Psoas muscle (tissue), 8 donors: ENCODE measurements around the gene GBP4. TPM values are rescaled to one million over a fixed set of nuclear protein-coding genes. Genes with fewer than 3 reads are reported as not detected.

Experiments used
- ATAC-seq, 4 donors: fragments of 200-7000 bp; cut with Tn5 transposase; one replicate each; pipeline ENCODE4 v1.9.1; 2020; ENCODE audit warnings: moderate library complexity in 3 of 4, mild to moderate bottlenecking in 2 of 4
- DNase-seq, 2 donors: peaks; one replicate each; pipeline ENCODE4 v3.0.0-alpha.2; 2020
- H3K27ac ChIP-seq: fragments of 200-600 bp; one replicate; pipeline ENCODE4 v1.8.0; 2022
- H3K27me3 ChIP-seq, 3 donors: fragments of 200-600 bp in 1 of 3; one replicate each; pipeline versions ENCODE4 v1.6.1 to v1.8.0; 2013 to 2022; ENCODE audit warnings: low read length in 2 of 3, mild to moderate bottlenecking in 2 of 3, moderate library complexity in 1 of 3; ENCODE audit not compliant: insufficient read depth in 3 of 3
- H3K36me3 ChIP-seq, 2 donors: fragments of 200-600 bp in 1 of 2; one replicate each; pipeline versions ENCODE4 v1.6.1 to v1.8.0; 2013 to 2022; ENCODE audit warnings: low read depth in 1 of 2, mild to moderate bottlenecking in 1 of 2, moderate library complexity in 1 of 2; ENCODE audit not compliant: insufficient read depth in 1 of 2
- H3K4me1 ChIP-seq: fragments of 200-600 bp; one replicate; pipeline ENCODE4 v1.8.0; 2022
- H3K4me3 ChIP-seq: fragments of 200-600 bp; one replicate; pipeline ENCODE4 v1.8.0; 2022; ENCODE audit warnings: mild to moderate bottlenecking
- H3K9me3 ChIP-seq: fragments of 200-600 bp; one replicate; pipeline ENCODE4 v1.8.0; 2022
- CTCF ChIP-seq: fragments of 200-600 bp; IDR thresholded peaks from one replicate; pipeline ENCODE4 v1.8.0; 2022; ENCODE audit warnings: antibody characterized with exemption
- WGBS, 3 donors: extraction: QIAGEN DNeasy Blood & Tissue Kit; methylation state at CpG; one replicate each; pipeline versions ENCODE4 v1.1.6 to v1.1.7; 2013; 5-methylcytosine and 5-hydroxymethylcytosine counted together
- intact Hi-C, 2 donors: fragments of 100-400 bp; cut with DNase I; formaldehyde crosslinking; loops; one replicate each; pipeline versions ENCODE4 v1.11.0 to v1.14.2; 2022
- polyA plus RNA-seq, 3 donors: library from polyadenylated mRNA; stranded (reverse); fragments of 200-250 nt; gene quantifications; one replicate each; pipeline ENCODE4 v1.2.3, GENCODE V29; 2013
- total RNA-seq, 4 donors: library from RNA; stranded (reverse); fragmentation: NEBNext Ultra II Directional in 2 of 4; extraction: Animal tissue kit (Norgen Biotek cat#: 25700) in 2 of 4; gene quantifications; one replicate each; pipeline versions ENCODE4 v1.2.1 to v1.2.4, GENCODE V29; 2021 to 2023
- donor health status: healthy with polysubstance abuse.
- donor health status: DM: no; HTN: no; CAD: no; lungs with moderate emphysema.
- donor health status: Bipolar disorder and iron deficiency.
- donor health status: healthy.
- donor health status: DM: yes; HTN: yes; CAD: no.
- donor health status: DM: no; HTN: no; CAD: no.
- donor health status: DM: no; HTN: no; CAD: no.
- donor health status: DM: yes; HTN: yes; CAD: no.

Gene GBP4
- total and polyA plus RNA-seq, 7 donors = 2.2 to 9.7 (median 4.4) TPM

- intact Hi-C loops = no loop called here
- ATAC-seq = no peak
- no peak for TF ChIP-seq CTCF
Observed at GRCh38 chr1:89201106-89201794, 2.5 kb upstream of the GBP4 start.

GRCh38 chr1:89200663-89201062, 1.9 kb upstream of the GBP4 start:
- no peak for DNase-seq
- intact Hi-C loops = no loop called here
- ATAC-seq = no peak
- Histone ChIP-seq H3K4me1 (no peaks in the 10 kb centered on the region), H3K9me3 (no peaks in the 10 kb centered on the region), H3K4me3 (no peak overlapping the region), H3K27ac (no peak overlapping the region), H3K36me3 (no peaks in the 10 kb centered on the region), H3K27me3 (no peaks in the 10 kb centered on the region)
- 26 to 29% (median 28%) methylated on average over 2 of the region's 2 CpGs for WGBS, 3 donors
- no peak for TF ChIP-seq CTCF

More at GRCh38 chr1:89201106-89201794, 2.5 kb upstream of the GBP4 start:
- 65 to 75% (median 69%) methylated on average over 4 of the region's 4 CpGs for WGBS, 3 donors
- Histone ChIP-seq H3K4me1 (no peaks in the 10 kb centered on the region), H3K27me3 (no peaks in the 10 kb centered on the region), H3K36me3 (no peaks in the 10 kb centered on the region), H3K27ac (no peak overlapping the region), H3K9me3 (no peaks in the 10 kb centered on the region), H3K4me3 (no peak overlapping the region)
- no peak for DNase-seq

GRCh38 chr1:89199525-89200031, 836 bp upstream of the GBP4 start:
- ATAC-seq = no peak
- H3K9me3 ChIP-seq = no peaks in the 10 kb centered on the region
- H3K27ac ChIP-seq = no peak overlapping the region
- TF ChIP-seq CTCF = no peak
- H3K4me3 ChIP-seq = peak overlapping the region; percentile 63
- 57 to 67% (median 60%) methylated on average over 1 of the region's 1 CpG for WGBS, 3 donors
- no peaks in the 10 kb centered on the region for H3K36me3 ChIP-seq
- intact Hi-C loops = loop anchor here in 1 of 2 donors (2.0 kb wide), 1 partner anchor 159 kb away; no protein-coding TSS in a partner anchor
- no peak for DNase-seq
- no peaks in the 10 kb centered on the region for H3K27me3 ChIP-seq
- H3K4me1 ChIP-seq = no peaks in the 10 kb centered on the region

- intact Hi-C loops = loop anchor here in 1 of 2 donors (2.0 kb wide), 1 partner anchor 161 kb away; no protein-coding TSS in a partner anchor
- Histone ChIP-seq H3K4me3 (peak overlapping the region; percentile 63), H3K27ac (peak overlapping the region; percentile 26), H3K27me3 (no peaks in the 10 kb centered on the region), H3K4me1 (no peaks in the 10 kb centered on the region), H3K36me3 (peaks cover 0 to 8% of the 10 kb centered on the region in 2 donors), H3K9me3 (no peaks in the 10 kb centered on the region)
- ATAC-seq = no peak
- WGBS, 3 donors = 25 to 31% (median 27%) methylated on average over 8 of the region's 8 CpGs
- no peak for DNase-seq
- TF ChIP-seq CTCF = no peak
Observed at GRCh38 chr1:89198081-89198480, 661 bp downstream of the GBP4 start.
